ENCODE results near the gene WFIKKN1. TPM values are rescaled to one million over a fixed set of nuclear protein-coding genes. Genes with fewer than 3 reads are reported as not detected.

Gene WFIKKN1
- total RNA-seq, 2 donors from 2014 or later = 7.7 to 11.6 TPM

DNA sequence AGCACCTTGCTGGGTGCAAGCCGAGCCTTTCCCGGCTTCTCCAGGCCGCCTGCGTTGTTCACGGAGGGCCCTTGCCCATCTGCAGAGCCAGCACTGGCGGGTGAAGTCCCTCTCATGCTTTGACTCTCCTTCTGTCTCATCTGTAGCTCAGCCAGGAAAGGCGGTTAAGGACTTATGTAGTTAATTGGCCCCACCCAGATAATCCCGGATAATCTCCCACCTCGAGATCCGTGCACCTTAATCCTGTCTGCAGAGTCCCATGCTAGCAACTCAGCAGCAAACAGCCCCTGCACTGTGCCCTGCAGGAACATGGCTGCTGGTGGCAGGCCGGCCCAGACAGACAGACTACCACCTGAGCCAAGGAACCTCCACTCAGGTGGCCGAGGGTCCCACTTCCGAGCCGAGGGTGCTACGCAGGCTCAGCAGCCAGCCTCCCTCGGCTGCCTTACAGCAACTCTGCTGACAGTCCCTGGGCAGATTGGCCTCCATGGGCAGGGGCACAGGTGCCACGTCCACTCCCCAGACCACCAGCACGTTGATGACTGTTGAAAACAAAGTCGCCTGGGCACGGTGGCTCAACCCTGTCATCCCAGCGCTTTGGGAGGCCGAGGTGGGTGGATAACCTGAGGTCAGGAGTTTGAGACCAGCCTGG is 24.0 kb upstream of the WFIKKN1 start:
- Mint-ChIP-seq H3K27me3 (ENCODE audit: insufficient read depth) (peaks cover 5% of the 10 kb centered on the region), H3K36me3 (ENCODE audit: low read depth) (peaks cover 30% of the 10 kb centered on the region), H3K27ac (no peak overlapping the region), H3K4me3 (no peak overlapping the region), H3K4me1 (peaks cover 13% of the 10 kb centered on the region), H3K9me3 (peaks cover 30% of the 10 kb centered on the region)
- Histone ChIP-seq H3K4me3 (ENCODE audit: low read length) (no peak overlapping the region), H3K36me3 (ENCODE audit: control insufficient read depth, insufficient read depth, low read length) (no peaks in the 10 kb centered on the region), H3K27me3 (ENCODE audit: control insufficient read depth, insufficient read depth, low read length, poor library complexity, severe bottlenecking) (no peaks in the 10 kb centered on the region), H3K9me3 (ENCODE audit: control insufficient read depth, low read length) (peaks cover 16% of the 10 kb centered on the region), H3K4me1 (ENCODE audit: control insufficient read depth, insufficient read depth, low read length) (no peaks in the 10 kb centered on the region), H3K27ac (ENCODE audit: low read depth, low read length) (no peak overlapping the region), H3K9ac (ENCODE audit: extremely low read depth, low read length, poor library complexity, severe bottlenecking) (no peak overlapping the region)
- TF ChIP-seq CTCF (conservative IDR thresholded peaks at IDR 0.05) = no peak
- WGBS, 2 experiments (ENCODE audit: insufficient coverage in 1 of 2, insufficient read length in 1 of 2) = 93 to 95% methylated on average over 18 to 22 of the region's 22 CpGs
- DNase-seq = no peak

- Mint-ChIP-seq H3K4me1 (peaks cover 13% of the 10 kb centered on the region), H3K4me3 (peak overlapping the region; percentile 29), H3K27ac (peak overlapping the region; percentile 68), H3K27me3 (ENCODE audit: insufficient read depth) (peaks cover 5% of the 10 kb centered on the region), H3K9me3 (peaks cover 30% of the 10 kb centered on the region), H3K36me3 (ENCODE audit: low read depth) (peaks cover 28% of the 10 kb centered on the region)
- Histone ChIP-seq H3K9ac (ENCODE audit: extremely low read depth, low read length, poor library complexity, severe bottlenecking) (no peak overlapping the region), H3K36me3 (ENCODE audit: control insufficient read depth, insufficient read depth, low read length) (no peaks in the 10 kb centered on the region), H3K4me3 (ENCODE audit: low read length) (no peak overlapping the region), H3K27me3 (ENCODE audit: control insufficient read depth, insufficient read depth, low read length, poor library complexity, severe bottlenecking) (no peaks in the 10 kb centered on the region), H3K9me3 (ENCODE audit: control insufficient read depth, low read length) (peaks cover 16% of the 10 kb centered on the region), H3K27ac (ENCODE audit: low read depth, low read length) (no peak overlapping the region), H3K4me1 (ENCODE audit: control insufficient read depth, insufficient read depth, low read length) (no peaks in the 10 kb centered on the region)
- no peak for TF ChIP-seq CTCF (conservative IDR thresholded peaks at IDR 0.05)
- DNase-seq = peak; percentile 84
- 64 to 78% methylated on average over 3 to 9 of the region's 10 CpGs for WGBS, 2 experiments (ENCODE audit: insufficient coverage in 1 of 2, insufficient read length in 1 of 2)
Measured at GRCh38 chr16:608019-608418, 22.8 kb upstream of the WFIKKN1 start.

DNA sequence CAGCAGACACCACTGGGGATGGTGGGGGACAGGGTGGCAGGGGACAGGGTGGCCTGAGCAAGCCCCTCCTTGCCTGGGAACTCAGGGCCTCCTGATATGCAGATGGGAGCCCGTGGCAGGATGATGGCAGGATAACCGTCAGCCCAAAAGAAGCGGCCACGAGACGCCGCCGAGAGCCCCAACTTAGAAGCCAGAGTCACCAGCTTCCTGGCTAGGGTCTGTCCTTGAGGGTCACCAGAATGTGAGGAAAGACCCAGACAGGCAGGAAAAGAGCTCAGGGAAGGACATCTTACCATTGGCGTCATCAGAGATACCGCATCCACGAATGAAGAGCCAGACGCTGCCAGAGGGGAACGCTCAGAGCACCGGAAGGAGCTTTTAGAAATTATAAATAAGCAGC is 21.5 kb upstream of the WFIKKN1 start:
- Histone ChIP-seq H3K4me3 (ENCODE audit: low read length) (no peak overlapping the region), H3K27ac (ENCODE audit: low read depth, low read length) (no peak overlapping the region), H3K9me3 (ENCODE audit: control insufficient read depth, low read length) (peaks cover 15% of the 10 kb centered on the region), H3K36me3 (ENCODE audit: control insufficient read depth, insufficient read depth, low read length) (peaks cover 4% of the 10 kb centered on the region), H3K4me1 (ENCODE audit: control insufficient read depth, insufficient read depth, low read length) (no peaks in the 10 kb centered on the region), H3K27me3 (ENCODE audit: control insufficient read depth, insufficient read depth, low read length, poor library complexity, severe bottlenecking) (no peaks in the 10 kb centered on the region), H3K9ac (ENCODE audit: extremely low read depth, low read length, poor library complexity, severe bottlenecking) (no peak overlapping the region)
- Mint-ChIP-seq H3K27me3 (ENCODE audit: insufficient read depth) (peaks cover 5% of the 10 kb centered on the region), H3K4me3 (no peak overlapping the region), H3K4me1 (peaks cover 13% of the 10 kb centered on the region), H3K36me3 (ENCODE audit: low read depth) (peaks cover 28% of the 10 kb centered on the region), H3K9me3 (peaks cover 29% of the 10 kb centered on the region), H3K27ac (no peak overlapping the region)
- WGBS, 2 experiments (ENCODE audit: insufficient coverage in 1 of 2, insufficient read length in 1 of 2) = 94% methylated on average over 8 to 13 of the region's 13 CpGs
- DNase-seq = no peak
- TF ChIP-seq CTCF (conservative IDR thresholded peaks at IDR 0.05) = no peak
